Stomach (tissue), 4 donors: Measurements from ENCODE around the gene HTATSF1.

Experiments
- CTCF ChIP-seq, 7 experiments: fragments of 450-650 bp in 4 of 7; fragments of 200-600 bp in 3 of 7; sonication (generic) in 3 of 7; IDR thresholded peaks; one replicate each; pipeline ENCODE4 v1.5.1; 2016 to 2019; ENCODE audit warnings: antibody characterized with exemption in 7 of 7, control low read depth in 2 of 7, mild to moderate bottlenecking in 1 of 7
- EP300 ChIP-seq: sonication (generic); formaldehyde crosslinking; IDR thresholded peaks from one replicate; pipeline ENCODE4 v1.6.1; 2017; ENCODE audit warnings: antibody characterized with exemption
- POLR2AphosphoS5 ChIP-seq, 3 donors: sonication (generic); formaldehyde crosslinking; IDR thresholded peaks; one replicate each; pipeline ENCODE4 v1.6.1; 2016; ENCODE audit warnings: antibody characterized with exemption in 3 of 3

- TF ChIP-seq EP300 (no peak), CTCF (IDR thresholded peaks at IDR 0.05) (no peak), POLR2AphosphoS5 (IDR thresholded peaks at IDR 0.05) (no peak)
These were observed 30.1 kb upstream of the HTATSF1 start for GRCh38 chrX:136467303-136467702.
